HepG2 (cell line): ENCODE results near the gene SMOC1. TPM values are rescaled to one million over a fixed set of nuclear protein-coding genes. Genes with fewer than 3 reads are reported as not detected.

Experiments
- ARNTL ChIP-seq: sonication (generic); formaldehyde crosslinking; IDR thresholded peaks from 2 replicates; pipeline ENCODE4 v1.4.0; 2020; ENCODE audit warnings: mild to moderate bottlenecking, missing genetic modification reagents
- CCDC6 ChIP-seq: sonication (generic); formaldehyde crosslinking; IDR thresholded peaks from 2 replicates; pipeline ENCODE4 v1.8.1; 2022; ENCODE audit warnings: mild to moderate bottlenecking, missing genetic modification reagents, moderate library complexity
- DNMT3B ChIP-seq: conservative IDR thresholded peaks from 2 replicates; pipeline ENCODE4 v1.6.1; 2016; ENCODE audit warnings: missing biosample characterization, control low read depth
- DZIP1 ChIP-seq: sonication (generic); formaldehyde crosslinking; IDR thresholded peaks from 2 replicates; pipeline ENCODE4 v1.5.0; 2020; ENCODE audit warnings: mild to moderate bottlenecking, missing genetic modification reagents
- GATAD1 ChIP-seq: IDR thresholded peaks from 2 replicates; pipeline ENCODE4 v1.6.1; 2016; ENCODE audit warnings: missing genetic modification reagents, missing compliant biosample characterization
- HES4 ChIP-seq: sonication (generic); formaldehyde crosslinking; IDR thresholded peaks from 2 replicates; pipeline ENCODE4 v1.9.0; 2021; ENCODE audit warnings: mild to moderate bottlenecking, missing genetic modification reagents, borderline replicate concordance
- HNRNPL ChIP-seq: fragments of 200-400 bp; formaldehyde crosslinking; IDR thresholded peaks from 2 replicates; pipeline ENCODE4 v1.6.1; 2017; ENCODE audit warnings: mild to moderate bottlenecking, low read depth, low read length
- IRX3 ChIP-seq: sonication (generic); formaldehyde crosslinking; IDR thresholded peaks from 2 replicates; pipeline ENCODE4 v1.8.1; 2023; ENCODE audit warnings: mild to moderate bottlenecking, low read depth, missing genetic modification reagents, borderline replicate concordance
- KDM4B ChIP-seq: sonication (generic); formaldehyde crosslinking; IDR thresholded peaks from 2 replicates; pipeline ENCODE4 v1.4.0; 2020; ENCODE audit warnings: missing genetic modification reagents
- PRMT3 ChIP-seq: sonication (generic); formaldehyde crosslinking; IDR thresholded peaks from 2 replicates; pipeline ENCODE4 v1.8.1; 2022; ENCODE audit warnings: low read depth, mild to moderate bottlenecking, moderate library complexity, missing genetic modification reagents, borderline replicate concordance
- RFX5 ChIP-seq: IDR thresholded peaks from 2 replicates; pipeline ENCODE4 v1.6.1; 2011; ENCODE audit warnings: low read depth, low read length, improper control_type of control experiment
- SATB2 ChIP-seq: sonication (generic); formaldehyde crosslinking; IDR thresholded peaks from 2 replicates; pipeline ENCODE4 v1.5.0; 2020; ENCODE audit warnings: missing genetic modification reagents
- U2AF2 ChIP-seq: fragments of 200-400 bp; formaldehyde crosslinking; IDR thresholded peaks from 2 replicates; pipeline ENCODE4 v1.6.1; 2017; ENCODE audit warnings: low read depth, mild to moderate bottlenecking, low read length
- WIZ ChIP-seq: sonication (generic); formaldehyde crosslinking; IDR thresholded peaks from 2 replicates; pipeline ENCODE4 v1.5.1; 2020; ENCODE audit warnings: mild to moderate bottlenecking, missing genetic modification reagents
- XBP1 ChIP-seq: sonication (generic); formaldehyde crosslinking; IDR thresholded peaks from 2 replicates; pipeline ENCODE4 v1.5.0; 2020; ENCODE audit warnings: missing genetic modification reagents
- ZBTB44 ChIP-seq: sonication (generic); formaldehyde crosslinking; IDR thresholded peaks from 2 replicates; pipeline ENCODE4 v1.4.0; 2020; ENCODE audit warnings: missing genetic modification reagents
- ZFP37 ChIP-seq: sonication (generic); formaldehyde crosslinking; IDR thresholded peaks from 2 replicates; pipeline ENCODE4 v1.4.0; 2020; ENCODE audit warnings: missing genetic modification reagents, borderline replicate concordance
- ZFP82 ChIP-seq: sonication (generic); formaldehyde crosslinking; IDR thresholded peaks from 2 replicates; pipeline ENCODE4 v1.5.1; 2020; ENCODE audit warnings: mild to moderate bottlenecking, missing genetic modification reagents, borderline replicate concordance
- ZNF251 ChIP-seq: sonication (generic); formaldehyde crosslinking; IDR thresholded peaks from 2 replicates; pipeline ENCODE4 v1.9.0; 2021; ENCODE audit warnings: mild to moderate bottlenecking, missing genetic modification reagents
- ZNF546 ChIP-seq: sonication (generic); formaldehyde crosslinking; conservative IDR thresholded peaks from 2 replicates; pipeline ENCODE4 v1.8.1; 2023; ENCODE audit warnings: mild to moderate bottlenecking, missing genetic modification reagents
- ZNF724P ChIP-seq: sonication (generic); formaldehyde crosslinking; IDR thresholded peaks from 2 replicates; pipeline ENCODE4 v1.8.0; 2022; ENCODE audit warnings: missing genetic modification reagents, borderline replicate concordance
- ZNF75D ChIP-seq: sonication (generic); formaldehyde crosslinking; IDR thresholded peaks from 2 replicates; pipeline ENCODE4 v1.8.1; 2023; ENCODE audit warnings: missing genetic modification reagents, mild to moderate bottlenecking, borderline replicate concordance
- ZNF768 ChIP-seq: sonication (generic); formaldehyde crosslinking; IDR thresholded peaks from 2 replicates; pipeline ENCODE4 v1.4.0; 2020; ENCODE audit warnings: missing genetic modification reagents
- polyA plus RNA-seq, 8 experiments: library from polyadenylated mRNA; depleted of rRNA in 3 of 8; stranded (reverse) in 7 of 8; unstranded in 1 of 8; fragments of >200 nt; fragmentation: Illumina TruSeq in 4 of 8; extraction: Trizol in 4 of 8; gene quantifications; 2 replicates each; pipeline versions ENCODE4 v1.2.1 to v1.2.3, GENCODE V29; 2011 to 2016; ENCODE audit warnings: low read depth in 4 of 8, missing spikeins in 1 of 8, mixed read lengths in 1 of 8; ENCODE audit not compliant: insufficient read depth in 1 of 8
- total RNA-seq, 5 experiments: library from RNA; depleted of rRNA; stranded (reverse); fragments of >200 nt; fragmentation: Illumina TruSeq; extraction: Trizol; gene quantifications; 2 replicates each; pipeline ENCODE4 v1.2.3, GENCODE V29; 2016; ENCODE audit warnings: low read depth in 1 of 5
- TF ChIP-seq, protein P1 (sequence below): sonication (generic); formaldehyde crosslinking; IDR thresholded peaks from 2 replicates; pipeline ENCODE4 v1.8.1; 2022; ENCODE audit warnings: mild to moderate bottlenecking, missing genetic modification reagents
- TF ChIP-seq, protein P2 (sequence below): sonication (generic); formaldehyde crosslinking; IDR thresholded peaks from 2 replicates; pipeline ENCODE4 v1.5.1; 2020; ENCODE audit warnings: mild to moderate bottlenecking, missing genetic modification reagents, moderate library complexity

Gene SMOC1
- total and polyA plus RNA-seq, 2 of the 13 experiments (the other 11 are each of a cell fraction or from before 2014, with no cell fraction given): 17.8 to 35.6 TPM

DNA sequence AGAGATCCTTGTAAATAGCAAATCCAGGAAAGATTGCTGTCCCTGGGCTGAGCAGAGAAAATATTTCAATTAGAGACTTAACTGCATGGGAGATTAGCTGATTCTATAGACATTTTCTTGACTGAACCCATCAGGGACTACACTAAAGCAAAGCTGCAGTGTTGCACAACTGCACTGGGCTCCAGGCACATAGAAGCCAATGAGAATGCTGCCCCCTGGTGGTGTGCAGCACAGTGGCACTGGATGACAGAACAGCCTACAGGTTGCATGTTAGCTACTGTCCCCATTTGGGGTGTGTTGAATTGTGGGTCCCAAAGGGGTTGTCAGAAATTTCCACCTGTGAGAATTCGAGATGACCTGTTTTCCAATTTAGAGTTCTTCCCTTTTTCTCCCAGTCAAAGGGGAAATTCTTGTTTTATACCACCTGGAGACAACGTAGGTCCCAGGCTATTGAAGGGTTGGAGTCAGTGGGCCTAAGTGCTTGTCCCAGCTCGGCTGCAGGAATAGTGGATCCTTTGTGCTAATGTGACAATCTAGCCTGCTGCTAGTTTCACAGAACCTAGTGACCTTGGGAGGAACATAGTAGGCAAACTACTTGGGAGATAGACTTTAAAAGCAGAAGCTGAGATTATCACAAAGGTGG, 194.8 kb downstream of the SMOC1 start (continued):
- TF ChIP-seq, protein P1, sequence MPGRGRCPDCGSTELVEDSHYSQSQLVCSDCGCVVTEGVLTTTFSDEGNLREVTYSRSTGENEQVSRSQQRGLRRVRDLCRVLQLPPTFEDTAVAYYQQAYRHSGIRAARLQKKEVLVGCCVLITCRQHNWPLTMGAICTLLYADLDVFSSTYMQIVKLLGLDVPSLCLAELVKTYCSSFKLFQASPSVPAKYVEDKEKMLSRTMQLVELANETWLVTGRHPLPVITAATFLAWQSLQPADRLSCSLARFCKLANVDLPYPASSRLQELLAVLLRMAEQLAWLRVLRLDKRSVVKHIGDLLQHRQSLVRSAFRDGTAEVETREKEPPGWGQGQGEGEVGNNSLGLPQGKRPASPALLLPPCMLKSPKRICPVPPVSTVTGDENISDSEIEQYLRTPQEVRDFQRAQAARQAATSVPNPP: no peak
- TF ChIP-seq HNRNPL (no peak), ARNTL (CRISPR knock-in tag) (no peak), ZNF768 (CRISPR knock-in tag) (no peak), GATAD1 (CRISPR knock-in tag) (0 out of 2 replicates have a peak, but pooled peaks have one; percentile 49), DNMT3B (CRISPR knock-in tag) (no peak), U2AF2 (no peak), ZBTB44 (CRISPR knock-in tag) (no peak), WIZ (CRISPR knock-in tag) (peak; percentile 54; the same call in 1 of the 2 replicates), IRX3 (no peak), SATB2 (CRISPR knock-in tag) (no peak), ZNF251 (CRISPR knock-in tag) (no peak), CCDC6 (CRISPR knock-in tag) (0 out of 2 replicates have a peak, but pooled peaks have one; percentile 35), ZFP37 (CRISPR knock-in tag) (no peak), PRMT3 (CRISPR knock-in tag) (no peak), DZIP1 (no peak), ZFP82 (CRISPR knock-in tag) (no peak), XBP1 (no peak), RFX5 (no peak), KDM4B (CRISPR knock-in tag) (no peak), HES4 (CRISPR knock-in tag) (no peak), ZNF546 (no peak), ZNF724P (CRISPR knock-in tag) (no peak), ZNF75D (CRISPR knock-in tag) (no peak)
- TF ChIP-seq, protein P2, sequence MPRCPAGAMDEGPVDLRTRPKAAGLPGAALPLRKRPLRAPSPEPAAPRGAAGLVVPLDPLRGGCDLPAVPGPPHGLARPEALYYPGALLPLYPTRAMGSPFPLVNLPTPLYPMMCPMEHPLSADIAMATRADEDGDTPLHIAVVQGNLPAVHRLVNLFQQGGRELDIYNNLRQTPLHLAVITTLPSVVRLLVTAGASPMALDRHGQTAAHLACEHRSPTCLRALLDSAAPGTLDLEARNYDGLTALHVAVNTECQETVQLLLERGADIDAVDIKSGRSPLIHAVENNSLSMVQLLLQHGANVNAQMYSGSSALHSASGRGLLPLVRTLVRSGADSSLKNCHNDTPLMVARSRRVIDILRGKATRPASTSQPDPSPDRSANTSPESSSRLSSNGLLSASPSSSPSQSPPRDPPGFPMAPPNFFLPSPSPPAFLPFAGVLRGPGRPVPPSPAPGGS (CRISPR knock-in tag): no peak
